GM23338 (cell line): ENCODE measurements around the gene DNAI1. TPM values are rescaled to one million over a fixed set of nuclear protein-coding genes. Genes with fewer than 3 reads are reported as not detected.

Experiments used
- ATAC-seq: fragments of 200-7000 bp; cut with Tn5 transposase; 3 replicates; pipeline ENCODE4 v1.9.1; 2020
- DNase-seq: peaks from one replicate; pipeline ENCODE4 v3.0.0-alpha.2; 2015; ENCODE audit warnings: low spot score
- H2AFZ ChIP-seq: fragments of 200-600 bp; sonication (generic); 2 replicates; pipeline ENCODE4 v1.8.0; 2016; ENCODE audit warnings: antibody characterized with exemption, mild to moderate bottlenecking, moderate library complexity
- H3F3A ChIP-seq: fragments of 200-600 bp; sonication (generic); replicated peaks from 2 replicates; pipeline ENCODE4 v1.8.0; 2017; ENCODE audit warnings: antibody characterized with exemption, mixed run types, low read depth
- H3K27ac ChIP-seq: fragments of 200-600 bp; sonication (generic); 2 replicates; pipeline ENCODE4 v1.6.1; 2016; ENCODE audit warnings: low read depth
- H3K27me3 ChIP-seq: fragments of 200-600 bp; sonication (generic); 2 replicates; pipeline ENCODE4 v1.8.0; 2016; ENCODE audit warnings: mild to moderate bottlenecking, mixed run types, moderate library complexity; ENCODE audit not compliant: insufficient read depth
- H3K36me3 ChIP-seq: fragments of 200-600 bp; sonication (generic); 2 replicates; pipeline ENCODE4 v1.8.0; 2016; ENCODE audit warnings: mild to moderate bottlenecking; ENCODE audit not compliant: insufficient read depth
- H3K4me1 ChIP-seq: fragments of 200-600 bp; sonication (generic); 2 replicates; pipeline ENCODE4 v1.8.0; 2016; ENCODE audit warnings: mild to moderate bottlenecking, moderate library complexity; ENCODE audit not compliant: insufficient read depth
- H3K4me2 ChIP-seq: fragments of 200-600 bp; sonication (generic); 2 replicates; pipeline ENCODE4 v1.7.1; 2017; ENCODE audit warnings: mixed run types
- H3K4me3 ChIP-seq: fragments of 200-600 bp; sonication (generic); 2 replicates; pipeline ENCODE4 v1.6.1; 2016; ENCODE audit warnings: mixed run types
- H3K79me2 ChIP-seq: fragments of 200-600 bp; sonication (generic); replicated peaks from 2 replicates; pipeline ENCODE4 v1.8.0; 2017; ENCODE audit warnings: mild to moderate bottlenecking; ENCODE audit not compliant: insufficient read depth
- H3K9me2 ChIP-seq: fragments of 200-600 bp; sonication (generic); 2 replicates; pipeline ENCODE4 v1.8.0; 2017; ENCODE audit not compliant: insufficient read depth
- H4K20me1 ChIP-seq: fragments of 200-600 bp; sonication (generic); replicated peaks from 2 replicates; pipeline ENCODE4 v1.8.0; 2017; ENCODE audit warnings: mild to moderate bottlenecking; ENCODE audit not compliant: insufficient read depth
- H3K27ac Mint-ChIP-seq: 2 replicates; pipeline ENCODE4 v1.8.0; 2020; ENCODE audit warnings: inconsistent platforms, mild to moderate bottlenecking, moderate library complexity, mixed read lengths
- H3K27me3 Mint-ChIP-seq: 3 replicates; pipeline ENCODE4 v1.8.0; 2022; ENCODE audit warnings: low read depth, mild to moderate bottlenecking, moderate library complexity, mixed read lengths, inconsistent platforms; ENCODE audit not compliant: insufficient read depth, poor library complexity
- H3K36me3 Mint-ChIP-seq: 3 replicates; pipeline ENCODE4 v1.8.0; 2021; ENCODE audit warnings: low read depth, mild to moderate bottlenecking, inconsistent platforms, moderate library complexity, mixed read lengths
- H3K4me1 Mint-ChIP-seq: 3 replicates; pipeline ENCODE4 v1.8.0; 2020; ENCODE audit warnings: mild to moderate bottlenecking, inconsistent platforms, mixed read lengths
- H3K4me3 Mint-ChIP-seq: 3 replicates; pipeline ENCODE4 v1.8.0; 2021; ENCODE audit warnings: moderate library complexity, mild to moderate bottlenecking, inconsistent platforms, mixed read lengths
- H3K9me3 Mint-ChIP-seq: 3 replicates; pipeline ENCODE4 v1.8.0; 2020; ENCODE audit warnings: moderate library complexity, mild to moderate bottlenecking, inconsistent platforms, mixed read lengths
- CREB1 ChIP-seq: fragments of 250-450 bp; sonication (Bioruptor Pico); IDR thresholded peaks from 2 replicates; pipeline ENCODE4 v1.5.0; 2020; ENCODE audit warnings: low read depth, mild to moderate bottlenecking, moderate library complexity
- CTCF ChIP-seq, 2 experiments: fragments of 200-600 bp in 1 of 2; sonication (generic) in 1 of 2; conservative IDR thresholded peaks; 2 replicates each; pipeline versions ENCODE4 v1.5.1 to v1.6.1; 2016 to 2017; ENCODE audit warnings: antibody characterized with exemption in 2 of 2, low read depth in 2 of 2, mild to moderate bottlenecking in 2 of 2, moderate library complexity in 1 of 2
- ETS1 ChIP-seq: IDR thresholded peaks from 2 replicates; pipeline ENCODE4 v1.6.1; 2016; ENCODE audit warnings: antibody characterized with exemption
- EZH2 ChIP-seq: fragments of 200-600 bp; sonication (generic); IDR thresholded peaks from one replicate; pipeline ENCODE4 v1.8.0; 2017; ENCODE audit warnings: antibody characterized with exemption, mild to moderate bottlenecking, low read depth; ENCODE audit not compliant: unreplicated experiment
- EZH2phosphoT487 ChIP-seq: fragments of 200-600 bp; sonication (generic); IDR thresholded peaks from one replicate; pipeline ENCODE4 v1.8.1; 2018; ENCODE audit warnings: antibody characterized with exemption; ENCODE audit not compliant: unreplicated experiment
- JUNB ChIP-seq: IDR thresholded peaks from one replicate; pipeline ENCODE4 v1.6.1; 2016; ENCODE audit warnings: antibody characterized with exemption; ENCODE audit not compliant: unreplicated experiment
- NANOG ChIP-seq: IDR thresholded peaks from 2 replicates; pipeline ENCODE4 v1.6.1; 2016; ENCODE audit warnings: antibody characterized with exemption, borderline replicate concordance
- POLR2AphosphoS5 ChIP-seq: IDR thresholded peaks from 2 replicates; pipeline ENCODE4 v1.6.1; 2016; ENCODE audit warnings: antibody characterized with exemption, low read depth
- REST ChIP-seq: IDR thresholded peaks from one replicate; pipeline ENCODE4 v1.6.1; 2018; ENCODE audit warnings: antibody characterized with exemption; ENCODE audit not compliant: unreplicated experiment
- STAT1 ChIP-seq: IDR thresholded peaks from one replicate; pipeline ENCODE4 v1.6.1; 2016; ENCODE audit warnings: antibody characterized with exemption; ENCODE audit not compliant: unreplicated experiment
- ZNF114 ChIP-seq: fragments of 250-450 bp; sonication (Bioruptor Pico); IDR thresholded peaks from 2 replicates; pipeline ENCODE4 v1.5.0; 2020; ENCODE audit warnings: mild to moderate bottlenecking, moderate library complexity
- ZNF331 ChIP-seq: fragments of 250-450 bp; sonication (Bioruptor Pico); IDR thresholded peaks from 2 replicates; pipeline ENCODE4 v1.5.0; 2020; ENCODE audit warnings: low read depth, mild to moderate bottlenecking, moderate library complexity
- ZNF462 ChIP-seq: fragments of 250-450 bp; sonication (Bioruptor Pico); IDR thresholded peaks from 2 replicates; pipeline ENCODE4 v1.5.0; 2020; ENCODE audit warnings: mild to moderate bottlenecking, moderate library complexity
- polyA plus RNA-seq: library from polyadenylated mRNA; unstranded; fragments of >200 nt; fragmentation: Nextera tagmentation; extraction: Ambion mirVana; gene quantifications from 2 replicates; pipeline ENCODE4 v1.2.1, GENCODE V29; 2016
- total RNA-seq: library from RNA; depleted of rRNA; stranded (reverse); fragments of >200 nt; shearing (Covaris generic); gene quantifications from 2 replicates; pipeline ENCODE4 v1.2.3, GENCODE V29; 2014

The DNAI1 gene
- total and polyA plus RNA-seq, 2 experiments from 2014 or later = 1.0 to 1.1 TPM

GRCh38 chr9:34551751-34552605 is 93.4 kb downstream of the DNAI1 start:
- Histone ChIP-seq H2AFZ (no peak overlapping the region), H3K4me3 (no peak overlapping the region), H3K4me2 (no peak overlapping the region), H3F3A (no peaks in the 10 kb centered on the region), H3K36me3 (no peaks in the 10 kb centered on the region), H3K9me2 (no peaks in the 10 kb centered on the region), H3K4me1 (peaks cover 12% of the 10 kb centered on the region), H3K79me2 (no peaks in the 10 kb centered on the region), H3K27me3 (no peaks in the 10 kb centered on the region), H3K27ac (no peak overlapping the region), H4K20me1 (no peaks in the 10 kb centered on the region)
- Mint-ChIP-seq H3K9me3 (no peaks in the 10 kb centered on the region; the same call in 2 of the 3 replicates), H3K27me3 (peaks cover 15% of the 10 kb centered on the region), H3K4me3 (no peak overlapping the region), H3K27ac (no peak overlapping the region), H3K36me3 (no peaks in the 10 kb centered on the region), H3K4me1 (peaks cover 19% of the 10 kb centered on the region)
- ATAC-seq = no peak
- TF ChIP-seq ETS1 = no peak
- no peak for TF ChIP-seq CTCF (conservative IDR thresholded peaks at IDR 0.05; ENCODE audit: low read depth in 2 of 2)
- no peak for TF ChIP-seq EZH2
- no peak for TF ChIP-seq ZNF331
- TF ChIP-seq POLR2AphosphoS5 = no peak
- TF ChIP-seq ZNF462 = no peak
- no peak for TF ChIP-seq NANOG
- TF ChIP-seq CREB1 (CRISPR knock-in tag) = no peak
- no peak for TF ChIP-seq REST
- no peak for TF ChIP-seq EZH2phosphoT487
- no peak for TF ChIP-seq JUNB
- no peak for TF ChIP-seq STAT1
- TF ChIP-seq ZNF114 (CRISPR knock-in tag) = no peak
- DNase-seq = no peak
